Sigmoid colon (tissue), 7 donors: ENCODE results near the gene ZNF219. TPM values are rescaled to one million over a fixed set of nuclear protein-coding genes. Genes with fewer than 3 reads are reported as not detected.
A peak's percentile ranks its signal among the peaks of the same experiment; 100 is the strongest.

ENCODE experiments used
- DNase-seq: peaks from one replicate; pipeline ENCODE4 v3.0.0-alpha.2; 2019
- H3K27ac ChIP-seq, 4 donors: fragments of 200-600 bp; sonication (generic); one replicate each; pipeline ENCODE4 v1.5.1; 2016 to 2019; ENCODE audit warnings: mild to moderate bottlenecking in 1 of 4
- H3K27me3 ChIP-seq, 3 donors: fragments of 200-600 bp; sonication (generic); one replicate each; pipeline ENCODE4 v1.5.1; 2019; ENCODE audit warnings: mild to moderate bottlenecking in 1 of 3
- H3K36me3 ChIP-seq, 4 donors: fragments of 200-600 bp; sonication (generic); one replicate each; pipeline ENCODE4 v1.5.1; 2016 to 2019
- H3K4me1 ChIP-seq, 4 donors: fragments of 200-600 bp; sonication (generic); one replicate each; pipeline ENCODE4 v1.5.1; 2017 to 2019
- H3K4me3 ChIP-seq, 4 donors: fragments of 200-600 bp; sonication (generic); one replicate each; pipeline ENCODE4 v1.5.1; 2017 to 2019; ENCODE audit warnings: mild to moderate bottlenecking in 2 of 4, moderate library complexity in 1 of 4
- H3K9me3 ChIP-seq, 4 donors: fragments of 200-600 bp in 3 of 4; sonication (generic) in 3 of 4; one replicate each; pipeline versions ENCODE4 v1.5.1 to v1.6.1; 2013 to 2019
- CTCF ChIP-seq, 4 experiments: fragments of 450-650 bp in 3 of 4; fragments of 200-600 bp in 1 of 4; IDR thresholded peaks; one replicate each; pipeline ENCODE4 v1.5.1; 2016 to 2019; ENCODE audit warnings: antibody characterized with exemption in 4 of 4, mild to moderate bottlenecking in 3 of 4, moderate library complexity in 2 of 4
- EP300 ChIP-seq, 4 donors: sonication (generic); formaldehyde crosslinking; IDR thresholded peaks; one replicate each; pipeline ENCODE4 v1.6.1; 2017; ENCODE audit warnings: antibody characterized with exemption in 4 of 4
- POLR2A ChIP-seq, 2 donors: fragments of 450-650 bp; IDR thresholded peaks; one replicate each; pipeline ENCODE4 v1.6.1; 2016; ENCODE audit warnings: antibody characterized with exemption in 2 of 2, mild to moderate bottlenecking in 2 of 2, moderate library complexity in 2 of 2
- POLR2AphosphoS5 ChIP-seq, 4 donors: sonication (generic); formaldehyde crosslinking; IDR thresholded peaks; one replicate each; pipeline ENCODE4 v1.6.1; 2017; ENCODE audit warnings: antibody characterized with exemption in 4 of 4
- WGBS, 2 donors: extraction: QIAGEN DNeasy Blood & Tissue Kit; methylation state at CpG; one replicate each; pipeline ENCODE4 v1.1.7; 2013; 5-methylcytosine and 5-hydroxymethylcytosine counted together
- intact Hi-C: fragments of 100-400 bp; cut with DNase I; formaldehyde crosslinking; loops from one replicate; pipeline ENCODE4 v1.15.1; 2023
- polyA plus RNA-seq, 3 donors: library from polyadenylated mRNA; stranded (reverse); fragments of 200-250 nt; gene quantifications; one replicate each; pipeline ENCODE4 v1.2.3, GENCODE V29; 2013
- total RNA-seq, 4 donors: library from RNA; depleted of rRNA; stranded (reverse); fragments of >200 nt; gene quantifications; one replicate each; pipeline ENCODE4 v1.1.0, GENCODE V29; 2016
- donor health status: healthy with polysubstance abuse.
- donor health status: Bipolar disorder and iron deficiency.
- donor health status: healthy.

The ZNF219 gene
- total and polyA plus RNA-seq, 7 donors, result 27.6 to 89.7 (median 48.2) TPM

GRCh38 chr14:21112255-21112654, 13.8 kb upstream of the ZNF219 start:
- TF ChIP-seq CTCF (IDR thresholded peaks at IDR 0.05) (no peak), POLR2A (IDR thresholded peaks at IDR 0.05) (no peak), EP300 (IDR thresholded peaks at IDR 0.05) (no peak)
- Histone ChIP-seq H3K36me3 (no peaks in the 10 kb centered on the region), H3K4me1 (peaks cover 0 to 2% (median 1%) of the 10 kb centered on the region in 4 donors), H3K27ac (no peak overlapping the region), H3K27me3 (no peaks in the 10 kb centered on the region), H3K9me3 (no peaks in the 10 kb centered on the region), H3K4me3 (no peak overlapping the region)
- intact Hi-C loops, result loop anchor here (10.0 kb wide), 1 partner anchor 57 kb away; the partner anchor contains the start of gene RNASE8
- no peak for DNase-seq
- whole genome bisulfite sequencing, 2 donors, result 90 to 91% methylated on average over 4 of the region's 4 CpGs

- no peak for DNase-seq
- H3K4me1 ChIP-seq, result peaks cover 0 to 28% (median 23%) of the 10 kb centered on the region in 4 donors
- WGBS, 2 donors, result 86 to 88% methylated on average over 6 of the region's 6 CpGs
- no peaks in the 10 kb centered on the region for H3K27me3 ChIP-seq
- H3K36me3 ChIP-seq, result no peaks in the 10 kb centered on the region
- no peak for TF ChIP-seq POLR2AphosphoS5 (IDR thresholded peaks at IDR 0.05)
- TF ChIP-seq CTCF (IDR thresholded peaks at IDR 0.05), result no peak
- TF ChIP-seq EP300 (IDR thresholded peaks at IDR 0.05), result no peak
- H3K9me3 ChIP-seq, result no peaks in the 10 kb centered on the region
- intact Hi-C loops, result loop anchor here (5.0 to 10.0 kb wide), 3 partner anchors 55 to 255 kb away; partner anchors contain the start of gene RNASE8
- no peak overlapping the region for H3K4me3 ChIP-seq
- H3K27ac ChIP-seq, result no peak overlapping the region
These were observed 11.1 kb upstream of the ZNF219 start for GRCh38 chr14:21109377-21110138.

GRCh38 chr14:21108791-21109190, 10.3 kb upstream of the ZNF219 start:
- no peaks in the 10 kb centered on the region for H3K27me3 ChIP-seq
- intact Hi-C loops, result loop anchor here (5.0 to 10.0 kb wide), 2 partner anchors 96 to 254 kb away; no protein-coding TSS in a partner anchor
- peaks cover 0 to 33% (median 26%) of the 10 kb centered on the region in 4 donors for H3K4me1 ChIP-seq
- TF ChIP-seq CTCF (IDR thresholded peaks at IDR 0.05), result no peak
- TF ChIP-seq POLR2A (IDR thresholded peaks at IDR 0.05), result no peak
- TF ChIP-seq EP300 (IDR thresholded peaks at IDR 0.05), result no peak
- TF ChIP-seq POLR2AphosphoS5 (IDR thresholded peaks at IDR 0.05), result no peak
- 88% methylated on average over 4 of the region's 4 CpGs for WGBS, 2 donors
- no peaks in the 10 kb centered on the region for H3K9me3 ChIP-seq
- no peak overlapping the region for H3K4me3 ChIP-seq
- H3K36me3 ChIP-seq, result no peaks in the 10 kb centered on the region
- no peak overlapping the region for H3K27ac ChIP-seq
- DNase-seq, result no peak

GRCh38 chr14:21107283-21107800, 8.9 kb upstream of the ZNF219 start:
- Histone ChIP-seq H3K4me3 (no peak overlapping the region), H3K27me3 (no peaks in the 10 kb centered on the region), H3K4me1 (peaks cover 0 to 43% (median 36%) of the 10 kb centered on the region in 4 donors), H3K36me3 (no peaks in the 10 kb centered on the region), H3K27ac (peak overlapping the region; percentile 31 to 99 (median 66)), H3K9me3 (no peaks in the 10 kb centered on the region)
- DNase-seq, result no peak
- 19 to 65% methylated on average over 5 of the region's 5 CpGs for WGBS, 2 donors
- intact Hi-C loops, result loop anchor here (5.0 to 10.0 kb wide), 2 partner anchors 95 to 253 kb away; no protein-coding TSS in a partner anchor
- TF ChIP-seq CTCF (IDR thresholded peaks at IDR 0.05), result no peak
